Body of pancreas (tissue), 4 donors: Measurements from ENCODE around the gene SH2B2. TPM values are rescaled to one million over a fixed set of nuclear protein-coding genes. Genes with fewer than 3 reads are reported as not detected.

Experiments
- ATAC-seq: fragments of 150-250 bp; one replicate; pipeline ENCODE4 v1.9.1; 2016
- DNase-seq, 4 donors: peaks; one replicate each; pipeline ENCODE4 v3.0.0-alpha.2; 2019
- H3K27ac ChIP-seq, 4 donors: fragments of 200-600 bp; sonication (generic); 1 replicate in 3 of 4; 2 replicates in 1 of 4; pipeline versions ENCODE4 v1.5.1 to v1.6.1; 2016 to 2019; ENCODE audit warnings: mild to moderate bottlenecking in 1 of 4, mixed read lengths in 1 of 4, moderate library complexity in 1 of 4
- H3K27me3 ChIP-seq, 2 donors: fragments of 200-600 bp; sonication (generic); one replicate each; pipeline ENCODE4 v1.6.0; 2016; ENCODE audit warnings: mild to moderate bottlenecking in 1 of 2
- H3K36me3 ChIP-seq, 2 donors: fragments of 200-600 bp; sonication (generic); replicated peaks in 1 of 2; 2 replicates each; pipeline ENCODE4 v1.5.1; 2016; ENCODE audit warnings: low read depth in 2 of 2; ENCODE audit not compliant: insufficient read depth in 1 of 2
- H3K4me1 ChIP-seq: fragments of 200-600 bp; sonication (generic); one replicate; pipeline ENCODE4 v1.6.0; 2016
- H3K4me3 ChIP-seq, 2 donors: fragments of 200-600 bp; sonication (generic); 1 replicate in 1 of 2; 2 replicates in 1 of 2; pipeline ENCODE4 v1.5.1; 2016 to 2019
- H3K9me3 ChIP-seq, 3 donors: fragments of 200-600 bp; sonication (generic); 1 replicate in 2 of 3; 2 replicates in 1 of 3; pipeline ENCODE4 v1.5.1; 2016
- POLR2A ChIP-seq, 3 donors: fragments of 450-650 bp; IDR thresholded peaks; one replicate each; pipeline ENCODE4 v1.6.1; 2016; ENCODE audit warnings: antibody characterized with exemption in 3 of 3, mild to moderate bottlenecking in 2 of 3
- WGBS, 2 donors: methylation state at CpG; one replicate each; pipeline ENCODE4 v1.1.5; 2017; 5-methylcytosine and 5-hydroxymethylcytosine counted together
- intact Hi-C: fragments of 100-400 bp; cut with DNase I; formaldehyde crosslinking; loops from one replicate; pipeline ENCODE4 v1.15.1; 2023
- total RNA-seq, 2 donors: library from RNA; depleted of rRNA; stranded (reverse); fragments of >200 nt; gene quantifications; one replicate each; pipeline ENCODE4 v1.1.0, GENCODE V29; 2016
- TF ChIP-seq, protein P1 (sequence below), 7 experiments: fragments of 450-650 bp in 4 of 7; fragments of 200-600 bp in 3 of 7; sonication (generic) in 3 of 7; IDR thresholded peaks; one replicate each; pipeline ENCODE4 v1.5.1; 2016 to 2019; ENCODE audit warnings: antibody characterized with exemption in 7 of 7

The SH2B2 gene
- total RNA-seq, 2 donors from 2014 or later, result 1.0 to 6.3 TPM

DNA sequence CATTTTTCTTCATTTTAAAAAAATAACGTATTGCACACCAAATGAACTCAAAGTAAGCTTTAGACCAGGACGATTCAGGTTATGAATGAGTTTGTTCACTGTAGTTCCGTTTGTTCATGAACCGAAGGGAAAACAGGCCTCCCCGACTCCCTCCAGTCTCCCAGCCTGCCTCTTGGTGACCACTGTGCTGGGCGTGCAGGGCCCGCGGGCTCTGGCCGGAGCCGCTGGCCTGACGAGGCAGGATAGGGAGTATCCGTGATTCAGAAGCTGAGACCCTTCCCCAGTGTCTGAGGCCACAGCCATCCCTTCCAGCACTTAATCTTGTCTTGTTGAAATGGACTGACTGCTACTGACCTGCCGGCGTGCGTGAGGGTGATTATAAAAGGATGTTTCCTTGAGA is 30.8 kb upstream of the SH2B2 start:
- Histone ChIP-seq H3K27ac (no peak overlapping the region), H3K4me3 (no peak overlapping the region), H3K36me3 (no peaks in the 10 kb centered on the region), H3K27me3 (no peaks in the 10 kb centered on the region), H3K9me3 (no peaks in the 10 kb centered on the region), H3K4me1 (peaks cover 12% of the 10 kb centered on the region)
- 86 to 93% methylated on average over 13 to 15 of the region's 15 CpGs for WGBS, 2 donors
- intact Hi-C loops, result no loop called here
- DNase-seq, result no peak
- TF ChIP-seq, protein P1, sequence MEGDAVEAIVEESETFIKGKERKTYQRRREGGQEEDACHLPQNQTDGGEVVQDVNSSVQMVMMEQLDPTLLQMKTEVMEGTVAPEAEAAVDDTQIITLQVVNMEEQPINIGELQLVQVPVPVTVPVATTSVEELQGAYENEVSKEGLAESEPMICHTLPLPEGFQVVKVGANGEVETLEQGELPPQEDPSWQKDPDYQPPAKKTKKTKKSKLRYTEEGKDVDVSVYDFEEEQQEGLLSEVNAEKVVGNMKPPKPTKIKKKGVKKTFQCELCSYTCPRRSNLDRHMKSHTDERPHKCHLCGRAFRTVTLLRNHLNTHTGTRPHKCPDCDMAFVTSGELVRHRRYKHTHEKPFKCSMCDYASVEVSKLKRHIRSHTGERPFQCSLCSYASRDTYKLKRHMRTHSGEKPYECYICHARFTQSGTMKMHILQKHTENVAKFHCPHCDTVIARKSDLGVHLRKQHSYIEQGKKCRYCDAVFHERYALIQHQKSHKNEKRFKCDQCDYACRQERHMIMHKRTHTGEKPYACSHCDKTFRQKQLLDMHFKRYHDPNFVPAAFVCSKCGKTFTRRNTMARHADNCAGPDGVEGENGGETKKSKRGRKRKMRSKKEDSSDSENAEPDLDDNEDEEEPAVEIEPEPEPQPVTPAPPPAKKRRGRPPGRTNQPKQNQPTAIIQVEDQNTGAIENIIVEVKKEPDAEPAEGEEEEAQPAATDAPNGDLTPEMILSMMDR (IDR thresholded peaks at IDR 0.05), result no peak
- TF ChIP-seq POLR2A (IDR thresholded peaks at IDR 0.05), result no peak
- ATAC-seq, result no peak

DNA sequence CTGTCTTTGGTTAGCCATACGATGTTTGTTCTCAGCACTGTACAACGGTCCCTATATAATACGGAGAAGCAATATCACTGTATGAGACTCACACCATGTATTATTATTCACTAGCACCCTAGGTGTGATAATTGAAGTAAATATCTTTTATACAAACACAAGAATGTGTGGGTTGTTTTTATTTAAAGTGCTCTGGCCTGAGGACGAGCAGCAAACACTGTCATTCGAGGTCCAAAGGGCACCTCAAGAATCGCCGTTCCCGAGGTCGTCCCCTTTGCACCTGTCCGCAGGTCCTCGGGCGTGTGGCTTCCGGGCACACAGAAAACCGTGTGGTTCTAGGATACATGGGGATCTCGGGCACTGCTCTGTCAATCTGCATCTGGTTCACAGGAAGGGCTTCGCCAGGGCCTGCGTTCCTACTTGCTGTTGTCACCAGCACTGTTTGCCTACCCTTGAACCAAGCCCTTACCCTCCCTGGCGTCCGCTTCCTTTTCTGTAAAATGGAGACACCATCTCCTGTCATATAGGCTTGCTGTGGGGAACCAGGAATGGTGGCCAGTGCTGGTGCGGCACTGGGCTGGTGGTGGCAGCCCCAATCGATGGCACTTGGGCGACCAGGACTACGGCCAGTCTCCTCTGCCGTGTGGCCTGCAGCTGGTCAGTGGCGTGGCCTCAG is 28.5 kb upstream of the SH2B2 start:
- ATAC-seq (no peak), DNase-seq (no peak)
- Histone ChIP-seq H3K27ac (no peak overlapping the region), H3K27me3 (no peaks in the 10 kb centered on the region), H3K4me3 (no peak overlapping the region), H3K36me3 (no peaks in the 10 kb centered on the region), H3K9me3 (no peaks in the 10 kb centered on the region), H3K4me1 (peaks cover 6% of the 10 kb centered on the region)
- WGBS, 2 donors, result 89% methylated on average over 22 to 25 of the region's 25 CpGs
- intact Hi-C loops, result no loop called here
- TF ChIP-seq, protein P1 (IDR thresholded peaks at IDR 0.05), result no peak
- TF ChIP-seq POLR2A (IDR thresholded peaks at IDR 0.05), result no peak

DNA sequence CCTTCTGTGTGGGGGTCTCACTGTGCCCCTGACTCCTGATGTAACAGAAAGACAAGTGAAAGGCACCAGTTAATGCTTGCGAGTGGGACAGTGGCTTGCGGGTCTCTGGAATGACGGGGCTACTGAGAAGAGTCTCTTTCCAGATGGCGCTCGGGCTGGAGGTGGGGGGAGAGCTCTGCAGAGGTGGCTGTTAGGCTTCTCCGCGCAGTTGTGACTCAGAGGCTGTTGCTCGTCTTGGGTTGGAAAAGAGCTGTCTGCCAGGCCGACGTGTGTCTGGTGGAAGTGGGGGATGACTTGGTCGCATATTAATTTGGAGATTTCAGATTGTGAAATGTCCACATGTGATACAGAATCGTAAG is 27.9 kb upstream of the SH2B2 start:
- H3K9me3 ChIP-seq, result no peaks in the 10 kb centered on the region
- no peak overlapping the region for H3K27ac ChIP-seq
- WGBS, 2 donors, result 78 to 95% methylated on average over 10 to 12 of the region's 12 CpGs
- H3K27me3 ChIP-seq, result no peaks in the 10 kb centered on the region
- DNase-seq, result no peak
- no peaks in the 10 kb centered on the region for H3K36me3 ChIP-seq
- H3K4me1 ChIP-seq, result peaks cover under 1% of the 10 kb centered on the region
- ATAC-seq, result no peak
- intact Hi-C loops, result no loop called here
- no peak for TF ChIP-seq POLR2A (IDR thresholded peaks at IDR 0.05)
- TF ChIP-seq, protein P1 (IDR thresholded peaks at IDR 0.05), result no peak
- no peak overlapping the region for H3K4me3 ChIP-seq

DNA sequence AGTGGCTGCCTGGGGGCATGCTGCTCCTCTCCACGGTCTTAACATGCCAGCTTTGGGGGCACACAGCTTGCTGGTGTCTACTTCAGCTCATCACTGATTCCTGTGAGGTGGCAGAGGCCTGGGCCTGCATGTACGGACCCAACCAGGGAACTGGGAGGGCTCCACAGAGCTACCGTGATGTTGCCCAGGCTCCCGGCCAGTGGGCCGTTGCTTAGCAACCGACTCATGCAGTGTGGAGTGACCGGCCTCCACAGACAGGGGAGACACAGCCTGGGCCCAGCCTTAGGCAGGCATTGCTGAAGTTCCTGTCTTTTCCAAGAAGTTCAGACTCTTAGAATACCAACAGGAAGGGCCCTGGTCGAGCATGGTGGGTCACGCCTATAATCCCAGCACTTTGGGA is 25.8 kb upstream of the SH2B2 start:
- WGBS, 2 donors, result 83 to 84% methylated on average over 1 to 9 of the region's 9 CpGs
- no peaks in the 10 kb centered on the region for H3K9me3 ChIP-seq
- ATAC-seq, result no peak

More for the DNA sequence above, 25.8 kb upstream of the SH2B2 start:
- H3K4me1 ChIP-seq, result no peaks in the 10 kb centered on the region
- no peaks in the 10 kb centered on the region for H3K27me3 ChIP-seq
- TF ChIP-seq, protein P1 (IDR thresholded peaks at IDR 0.05), result no peak
- TF ChIP-seq POLR2A (IDR thresholded peaks at IDR 0.05), result no peak
- peak in 2 of 4 donors; percentile 34 to 38 for DNase-seq
- intact Hi-C loops, result no loop called here
- no peak overlapping the region for H3K27ac ChIP-seq
- no peaks in the 10 kb centered on the region for H3K36me3 ChIP-seq
- no peak overlapping the region for H3K4me3 ChIP-seq
